HFF-Myc (cell line): ENCODE results near the gene SHF.

Source experiments
- DNase-seq: peaks from one replicate; pipeline ENCODE4 v3.0.0-alpha.2; 2011; ENCODE audit warnings: low read depth; ENCODE audit errors: extremely low read depth
- H3K4me3 ChIP-seq: replicated peaks from 2 replicates; pipeline ENCODE4 v1.5.1; 2011; ENCODE audit warnings: low read depth, mild to moderate bottlenecking, control low read depth, low read length
- CTCF ChIP-seq: IDR thresholded peaks from 2 replicates; pipeline ENCODE4 v1.5.1; 2012; ENCODE audit warnings: mild to moderate bottlenecking, low read depth, low read length, control low read depth; ENCODE audit errors: missing control alignments

SHF gene

DNA sequence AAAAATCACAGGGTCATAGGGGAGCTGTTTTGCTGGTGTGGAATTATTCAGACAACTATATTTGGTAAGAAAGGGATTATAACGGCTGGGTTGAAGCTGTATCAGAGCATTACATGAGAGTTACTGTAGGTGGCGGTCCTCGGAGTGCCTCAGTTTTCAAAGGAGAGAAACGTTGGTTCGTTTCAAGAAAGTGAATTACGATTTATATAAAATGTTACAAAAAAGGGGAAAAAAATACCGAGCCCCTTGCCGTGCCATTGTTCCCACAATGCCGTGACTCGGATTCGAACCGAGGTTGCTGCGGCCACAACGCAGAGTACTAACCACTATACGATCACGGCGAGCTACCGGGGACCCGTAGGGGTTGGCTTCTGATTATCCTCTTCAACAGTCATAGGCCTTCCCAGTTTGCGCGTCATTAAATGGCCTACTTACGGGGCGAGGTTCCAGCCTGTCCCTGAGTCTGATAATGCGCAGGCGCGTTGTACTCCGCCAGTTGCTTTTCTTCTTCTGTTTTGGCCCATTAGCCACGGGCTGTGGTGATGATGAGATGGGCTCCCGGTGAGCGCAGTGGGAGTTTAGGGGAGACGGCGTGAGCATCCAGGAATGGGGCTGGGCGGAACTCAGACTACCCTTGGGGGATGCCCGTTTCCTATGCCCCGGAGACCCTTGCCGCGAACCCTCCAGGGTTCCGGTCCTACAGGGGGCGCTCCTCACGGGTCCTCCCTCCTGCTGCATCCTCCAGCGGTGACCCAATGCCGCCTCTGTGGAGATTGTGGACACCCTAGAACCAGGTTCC lies 10.8 kb upstream of the SHF start:
- DNase-seq, result peak; percentile 92
- peak overlapping the region; percentile 58 for H3K4me3 ChIP-seq
- TF ChIP-seq CTCF, result peak; percentile 92

DNA sequence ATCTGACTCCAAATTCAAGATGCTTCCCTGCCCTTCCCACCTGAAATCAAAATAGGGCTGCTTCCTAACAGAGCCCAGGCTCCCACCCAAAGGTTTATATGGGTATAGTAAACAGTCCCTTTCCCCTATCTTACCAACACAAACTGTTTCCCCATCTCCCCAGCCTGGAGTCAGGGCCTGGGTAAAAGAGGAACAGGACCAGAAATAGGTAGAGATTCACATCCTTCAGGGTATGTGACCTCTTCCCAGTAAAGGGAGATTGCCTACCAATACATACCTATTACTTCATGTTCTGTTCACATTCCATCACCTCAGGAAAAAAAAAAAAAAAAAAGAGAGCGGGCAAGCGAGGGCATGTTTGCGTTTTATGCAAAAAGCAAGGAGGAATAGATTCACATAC lies 9.7 kb upstream of the SHF start:
- TF ChIP-seq CTCF, result no peak
- peak overlapping the region; percentile 43 for H3K4me3 ChIP-seq
- DNase-seq, result no peak

DNA sequence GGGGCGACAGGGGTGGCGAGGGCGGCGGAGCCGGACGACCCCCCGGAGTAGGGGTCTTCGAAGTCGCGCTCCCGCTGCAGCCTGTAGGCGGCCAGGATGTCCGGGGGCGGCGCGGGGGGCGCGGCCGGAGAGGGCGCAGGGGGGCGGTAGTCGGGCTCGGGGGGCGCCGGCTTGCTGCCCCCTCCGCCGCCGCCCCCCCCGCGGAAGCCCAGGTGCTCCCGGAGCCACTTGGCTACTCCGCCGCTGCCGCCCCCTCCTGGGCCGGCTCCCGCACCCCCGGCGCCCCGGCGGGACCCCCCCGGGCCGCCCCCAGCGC lies 230 bp downstream of the SHF start:
- peak overlapping the region; percentile 44 for H3K4me3 ChIP-seq
- no peak for TF ChIP-seq CTCF

DNA sequence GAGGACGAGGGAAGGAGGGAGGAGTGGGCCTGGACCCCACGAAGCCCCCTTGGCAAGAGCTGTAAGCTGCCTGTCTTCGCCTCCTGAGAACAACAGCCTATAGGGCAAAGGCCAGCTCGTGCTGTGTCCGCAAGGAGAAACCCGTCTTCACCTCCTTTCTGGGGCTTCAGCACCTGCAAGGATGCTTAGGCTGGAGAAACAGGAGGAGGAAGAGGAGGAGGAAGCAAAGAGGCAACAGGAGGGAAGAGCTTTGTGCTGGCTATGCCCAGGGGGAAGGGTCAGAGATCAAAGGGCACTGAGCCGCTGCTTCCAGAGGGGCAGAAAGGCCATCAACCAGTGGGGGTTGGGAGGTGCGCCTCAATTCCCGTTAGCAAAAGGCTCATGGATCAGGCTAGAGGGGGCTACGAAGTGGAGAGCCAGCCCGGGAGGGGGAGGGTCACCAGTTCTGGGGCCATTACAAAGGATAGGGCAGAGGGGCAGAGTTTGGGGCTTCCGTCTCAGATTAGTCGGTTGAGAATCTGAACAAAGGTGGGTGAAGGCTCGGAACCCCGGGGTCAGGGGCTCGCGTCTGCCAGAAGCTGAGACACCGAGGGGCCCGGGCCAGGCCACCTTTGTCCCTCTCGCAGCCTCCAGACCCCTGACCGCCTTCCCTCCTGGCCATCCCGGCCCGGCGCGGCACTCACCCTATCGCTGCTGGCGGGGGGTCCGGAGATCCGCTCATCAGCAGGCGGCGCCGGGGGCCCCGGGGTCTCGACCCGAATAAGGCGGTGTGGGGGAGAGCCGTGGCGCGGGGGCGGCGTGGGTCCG lies 792 bp downstream of the SHF start:
- no peak for TF ChIP-seq CTCF
- DNase-seq, result no peak
- H3K4me3 ChIP-seq, result peak overlapping the region; percentile 44

More for the DNA sequence above, 230 bp downstream of the SHF start:
- no peak for DNase-seq

- DNase-seq, result no peak
- H3K4me3 ChIP-seq, result peak overlapping the region; percentile 44
These were observed 1.6 kb downstream of the SHF start for GRCh38 chr15:45185903-45186770.

More at GRCh38 chr15:45185903-45186770, 1.6 kb downstream of the SHF start:
- no peak for TF ChIP-seq CTCF
